HG02884 (cell line): ENCODE data around the gene ATXN7.

Experiments used
- ATAC-seq: cut with Tn5 transposase; IDR thresholded peaks from one replicate; pipeline ENCODE4 v1.9.1; 2021; ENCODE audit warnings: mild to moderate bottlenecking, moderate library complexity; ENCODE audit not compliant: unreplicated experiment

Gene ATXN7

DNA sequence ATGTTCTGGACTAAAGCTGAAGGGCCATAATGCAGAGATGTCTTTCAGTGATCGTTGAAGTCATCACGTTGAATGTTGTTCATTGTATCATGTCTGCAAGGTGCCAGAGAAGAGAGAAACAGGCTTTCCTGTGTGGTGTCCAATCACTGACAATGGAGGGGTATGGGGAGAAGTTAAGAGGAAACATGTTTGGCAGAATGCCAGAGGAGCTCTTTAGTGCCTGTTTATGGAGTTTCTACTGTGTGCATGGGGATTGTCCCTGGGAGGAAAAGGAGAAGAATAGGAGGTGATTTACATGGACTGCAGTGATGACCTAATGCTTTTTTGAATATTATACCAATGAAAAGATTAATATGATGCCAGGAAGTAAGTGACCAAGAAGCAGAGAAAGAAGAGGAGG, 36.8 kb downstream of the ATXN7 start:
- no peak for ATAC-seq

DNA sequence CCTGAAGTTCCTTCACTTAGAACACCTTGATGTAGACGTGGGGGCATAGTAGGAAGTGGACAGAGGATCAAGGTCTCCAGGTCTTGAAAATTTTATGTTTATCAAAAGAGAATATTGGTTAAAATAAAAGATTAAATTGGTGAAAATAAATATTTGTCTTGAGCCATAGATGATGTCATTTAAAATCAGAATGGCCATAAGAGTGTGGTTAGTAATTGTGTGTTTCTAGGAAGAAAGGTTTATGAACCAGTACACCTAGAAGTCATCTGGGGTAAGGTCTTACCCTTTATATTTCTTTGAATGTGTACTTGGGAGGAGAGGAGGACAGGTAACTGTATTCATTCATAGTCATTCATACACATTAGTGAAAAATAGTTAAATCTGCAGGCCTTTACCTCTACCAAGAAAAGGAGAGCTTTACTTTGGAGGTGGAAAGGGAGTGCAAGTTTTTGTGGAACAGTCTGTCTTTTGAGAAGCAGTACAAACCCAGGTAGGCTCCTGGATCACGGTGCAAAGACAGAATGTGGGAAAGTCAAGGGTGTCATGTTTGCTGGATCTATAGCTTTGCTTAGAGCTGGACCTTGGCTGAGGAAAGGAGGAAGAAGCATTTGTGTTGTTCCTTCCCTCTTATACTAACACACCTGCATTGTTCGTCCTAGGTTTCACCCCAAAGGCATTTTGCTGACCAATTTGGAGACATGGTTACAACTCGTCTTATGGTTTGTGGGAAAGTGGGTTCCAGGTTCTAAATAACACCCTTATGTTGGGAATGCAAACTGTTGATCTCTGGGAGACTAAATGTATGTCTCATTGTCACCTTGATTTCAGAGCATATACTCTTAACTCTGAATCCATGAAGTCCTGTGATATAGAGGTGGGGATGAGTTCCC, 42.3 kb downstream of the ATXN7 start:
- no peak for ATAC-seq

DNA sequence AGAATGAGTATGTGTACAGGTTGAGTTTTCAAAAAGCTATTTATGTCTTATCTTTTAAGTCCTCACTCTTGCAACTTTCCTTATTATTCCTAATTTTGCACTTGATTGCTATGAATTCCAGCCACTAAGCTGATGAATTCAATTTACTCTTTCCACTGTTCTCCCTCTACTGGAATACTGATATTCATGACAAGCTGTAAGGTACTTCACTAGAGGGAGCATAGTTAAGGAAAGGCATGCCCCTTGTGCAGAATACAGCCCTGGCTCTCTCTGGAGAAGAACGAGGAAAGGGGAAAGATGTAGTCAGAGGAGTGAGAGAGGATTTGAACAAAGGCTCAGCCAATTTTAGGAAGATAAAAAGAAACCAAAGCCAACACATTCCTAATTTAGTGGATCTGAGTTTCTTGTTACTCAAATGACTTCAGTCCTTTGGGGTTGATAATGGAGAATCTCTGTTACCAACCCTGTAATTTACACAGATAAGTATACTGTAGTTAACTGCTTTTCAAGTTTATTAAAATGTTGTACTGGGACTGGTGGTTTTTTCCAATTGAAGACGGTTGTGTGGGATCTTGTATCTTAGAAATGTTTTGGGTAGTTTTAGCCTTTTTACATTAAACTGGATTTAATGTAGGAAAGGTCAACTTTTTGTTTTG, 44.5 kb downstream of the ATXN7 start:
- no peak for ATAC-seq

DNA sequence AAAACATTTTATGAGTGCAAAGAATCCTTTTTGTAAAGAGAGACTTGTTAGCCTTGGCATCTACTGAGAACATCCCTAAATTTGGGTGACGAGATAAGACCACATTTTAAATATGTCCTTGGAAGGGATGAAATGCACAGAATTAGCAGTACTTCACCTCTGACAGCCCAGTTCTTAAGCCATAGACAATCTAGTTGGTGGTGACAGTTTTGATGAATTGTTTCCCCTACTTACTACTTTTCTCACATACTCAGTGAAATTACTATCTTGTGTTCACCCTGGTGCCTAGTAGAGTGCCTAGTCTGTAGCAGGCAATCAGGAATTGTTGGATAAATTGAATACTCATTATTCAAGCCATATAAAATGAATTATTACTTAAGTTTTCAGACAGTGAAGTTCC, 45.1 kb downstream of the ATXN7 start:
- no peak for ATAC-seq

DNA sequence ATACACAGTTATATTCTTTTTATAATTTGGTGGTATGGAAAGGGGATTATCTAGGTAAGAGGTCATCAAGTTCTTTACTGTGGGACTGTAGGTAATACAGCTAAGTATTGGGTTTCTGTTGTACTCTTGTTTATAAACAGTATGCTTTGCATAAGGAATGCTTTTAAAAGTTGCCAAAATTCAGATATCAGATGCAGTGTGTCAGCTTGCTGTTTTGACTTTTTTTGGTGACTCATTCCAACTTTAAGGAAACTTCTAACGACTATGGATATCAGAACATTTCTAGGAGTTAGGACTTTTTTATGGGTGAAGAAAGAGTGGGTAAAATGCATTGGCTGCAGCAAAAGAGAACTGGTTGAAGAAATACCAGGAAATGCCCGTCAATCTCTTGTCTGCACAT, 45.8 kb downstream of the ATXN7 start:
- no peak for ATAC-seq

DNA sequence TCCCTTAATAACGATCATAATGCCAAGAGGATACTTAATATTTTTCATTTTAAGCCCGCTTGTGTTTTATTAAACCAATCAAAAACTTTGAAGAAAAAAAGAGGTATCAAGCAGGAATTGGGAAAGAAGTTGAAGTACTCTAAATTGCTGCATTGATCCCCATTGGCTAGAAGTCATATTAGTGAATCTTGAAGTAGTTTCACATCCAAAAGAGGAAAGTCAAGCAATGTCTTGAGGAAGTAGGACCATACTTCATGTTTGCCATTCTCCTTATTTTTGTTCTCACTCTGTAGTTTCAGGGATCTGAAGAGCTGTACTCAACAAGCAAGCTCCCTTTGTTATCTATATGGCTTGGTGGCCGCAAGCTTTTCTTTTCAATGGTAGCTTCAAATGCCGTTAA, 46.3 kb downstream of the ATXN7 start:
- no peak for ATAC-seq

DNA sequence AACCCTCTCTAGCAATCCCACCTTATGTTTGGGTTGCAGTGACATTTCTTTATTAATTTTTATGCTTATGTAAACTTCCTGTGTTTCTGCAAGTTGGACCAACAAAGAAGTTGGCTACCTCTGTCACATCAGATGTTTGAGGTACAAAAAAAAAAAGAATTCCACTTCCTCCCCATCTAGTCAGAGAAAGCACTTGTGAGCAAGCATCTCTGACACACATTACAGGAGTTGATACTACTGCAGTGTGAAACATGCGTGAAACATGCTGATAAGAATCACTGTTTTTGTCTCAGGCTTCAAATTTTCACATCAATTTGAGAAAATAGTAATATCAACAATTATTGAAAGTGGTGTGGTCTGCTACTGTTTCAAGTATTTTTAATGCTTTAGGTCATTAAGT, 47.2 kb downstream of the ATXN7 start:
- ATAC-seq, result no peak

DNA sequence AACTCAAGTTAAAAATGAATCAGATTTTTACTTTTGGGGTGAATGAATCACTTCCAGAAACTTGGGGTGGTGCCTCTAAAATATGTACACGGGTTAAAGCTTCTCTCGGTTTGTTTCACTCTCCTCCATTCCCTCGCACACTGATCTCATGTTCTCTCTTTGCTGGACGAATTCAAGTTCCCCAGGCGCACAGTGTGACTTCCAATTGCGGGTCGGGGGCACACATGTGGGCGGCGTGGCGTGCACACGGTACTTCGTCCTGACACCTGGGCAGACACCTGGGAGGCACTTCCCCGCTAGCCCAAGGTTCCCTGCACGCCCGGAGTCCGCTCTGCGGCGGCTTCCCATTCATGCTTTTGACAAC, 47.8 kb downstream of the ATXN7 start:
- peak; percentile 25 for ATAC-seq

DNA sequence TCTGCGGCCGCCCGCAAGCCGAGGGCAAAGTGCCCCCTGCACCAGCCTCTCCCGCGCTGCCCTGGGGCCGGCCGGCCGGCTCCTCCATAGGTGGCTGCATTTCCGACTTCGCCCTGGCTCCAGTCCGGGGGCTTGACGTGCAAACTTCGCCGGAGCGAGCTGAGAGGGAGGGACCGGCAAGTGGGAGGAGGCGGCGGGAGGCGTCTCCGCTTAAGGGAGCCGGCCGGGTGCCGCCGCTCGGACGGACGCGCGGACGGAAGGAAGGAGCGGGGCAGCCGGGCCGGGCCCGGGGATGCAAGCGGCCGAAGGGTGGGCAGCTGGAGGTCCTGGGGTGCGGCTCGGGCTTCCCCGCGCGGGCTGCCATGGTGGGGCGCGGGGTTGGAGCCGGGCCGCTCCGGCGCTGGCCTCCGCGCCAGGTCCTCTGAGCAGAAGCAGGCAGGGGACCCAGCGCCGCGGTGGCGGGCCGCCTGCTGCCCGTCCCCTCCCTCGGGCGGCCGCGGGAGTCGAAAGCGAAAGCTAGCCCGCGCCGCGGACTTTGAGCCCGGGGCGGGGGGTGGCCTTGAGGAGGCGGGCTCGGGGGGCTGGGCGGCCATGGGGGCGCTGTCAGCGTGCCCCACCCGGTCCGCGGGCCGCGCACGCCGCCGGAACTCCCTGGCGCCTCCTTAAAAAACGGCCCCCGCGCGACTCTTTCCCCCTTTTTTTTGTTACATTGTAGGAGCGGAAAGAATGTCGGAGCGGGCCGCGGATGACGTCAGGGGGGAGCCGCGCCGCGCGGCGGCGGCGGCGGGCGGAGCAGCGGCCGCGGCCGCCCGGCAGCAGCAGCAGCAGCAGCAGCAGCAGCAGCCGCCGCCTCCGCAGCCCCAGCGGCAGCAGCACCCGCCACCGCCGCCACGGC, 48.5 kb downstream of the ATXN7 start, which contains the start of gene SCAANT1:
TSS of gene SCAANT1 (minus strand) at position 511 of the 895 bp plus-strand sequence.
- peak; percentile 75 for ATAC-seq

DNA sequence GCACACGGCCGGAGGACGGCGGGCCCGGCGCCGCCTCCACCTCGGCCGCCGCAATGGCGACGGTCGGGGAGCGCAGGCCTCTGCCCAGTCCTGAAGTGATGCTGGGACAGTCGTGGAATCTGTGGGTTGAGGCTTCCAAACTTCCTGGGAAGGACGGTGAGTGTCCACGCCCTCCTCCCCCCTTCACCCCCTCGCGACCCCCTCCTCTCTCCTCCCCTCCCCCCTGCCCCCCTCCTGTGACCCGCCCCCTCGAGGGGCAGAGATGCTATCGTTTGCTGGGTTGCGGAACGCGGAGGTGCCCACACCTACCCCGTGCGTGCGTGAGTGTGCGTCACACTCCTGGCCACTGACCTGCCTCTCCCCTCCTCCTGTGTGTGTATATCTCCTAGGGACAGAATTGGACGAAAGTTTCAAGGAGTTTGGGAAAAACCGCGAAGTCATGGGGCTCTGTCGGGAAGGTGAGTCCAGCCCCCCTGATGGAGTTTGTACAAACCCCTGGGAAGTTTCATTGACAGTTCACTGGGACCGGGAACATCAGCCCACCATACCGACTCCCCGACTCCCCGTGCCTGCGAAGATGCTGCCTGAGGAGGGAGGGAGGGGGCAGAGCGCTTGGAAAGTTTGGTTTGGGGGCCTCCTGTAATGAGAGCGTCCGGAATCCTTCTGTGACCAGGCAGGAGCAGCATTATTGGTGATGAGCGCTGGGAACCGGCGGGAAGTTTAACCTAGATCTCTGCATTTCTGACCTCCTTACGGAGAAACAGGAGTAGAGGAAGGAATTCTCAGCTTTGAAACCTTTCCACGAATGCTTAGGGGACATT, 49.3 kb downstream of the ATXN7 start:
- peak; percentile 11 for ATAC-seq

DNA sequence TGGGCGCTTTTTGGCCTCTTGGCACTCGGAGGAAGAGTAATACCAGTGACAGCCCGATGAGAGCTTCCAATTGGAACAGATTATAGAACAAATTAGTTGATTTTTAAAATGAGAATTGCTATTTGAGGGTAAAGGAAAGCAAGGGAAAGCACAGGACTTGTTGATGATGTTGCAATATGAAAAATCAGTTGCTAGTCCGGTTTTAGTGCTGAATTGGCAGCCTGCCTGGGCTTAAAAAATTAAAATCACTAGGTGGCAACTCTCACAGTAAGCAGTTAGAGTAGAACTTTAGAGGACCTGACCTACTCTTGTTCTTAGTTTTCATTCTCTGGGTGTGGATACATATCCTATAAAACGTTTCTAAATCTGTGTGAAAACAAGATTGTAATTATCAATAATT, 50.6 kb downstream of the ATXN7 start:
- ATAC-seq, result no peak

DNA sequence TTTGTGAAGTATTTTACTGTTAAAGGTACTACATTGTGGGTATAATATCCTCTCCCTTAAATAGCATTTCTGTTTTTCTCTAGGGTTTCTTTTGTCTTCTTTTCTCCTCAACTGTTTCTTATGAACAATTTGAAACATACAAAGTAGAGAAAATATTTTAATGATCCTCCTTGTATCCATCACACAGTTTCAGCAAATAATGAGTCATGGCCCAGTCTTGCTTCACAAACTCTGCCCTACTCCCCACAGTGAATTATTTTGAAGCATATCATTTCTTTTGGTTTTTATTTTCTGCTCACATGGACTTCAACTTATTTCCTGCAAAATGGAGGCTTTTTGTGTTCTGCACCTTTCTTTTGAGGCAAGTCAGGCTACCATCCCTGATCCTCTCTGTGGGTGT, 54.7 kb downstream of the ATXN7 start:
- ATAC-seq, result no peak

DNA sequence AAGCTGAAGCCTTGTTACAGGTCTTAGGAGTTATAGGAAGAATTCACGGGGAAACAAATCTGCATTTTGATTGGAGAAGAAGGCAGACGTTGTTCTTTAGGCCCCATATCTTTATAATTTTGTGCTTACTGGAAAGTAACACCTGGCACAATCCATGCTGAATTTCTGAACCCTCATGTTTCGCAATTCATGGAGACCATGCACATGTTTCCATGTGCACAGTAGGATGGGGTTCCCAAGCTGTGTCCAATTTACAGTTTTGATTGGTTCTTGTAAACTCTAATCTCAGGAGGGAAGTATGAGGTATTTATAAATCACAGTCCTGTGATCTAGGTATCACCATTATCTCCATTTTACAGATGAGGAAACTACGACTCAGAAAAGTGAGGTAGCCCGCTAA, 56.3 kb downstream of the ATXN7 start:
- ATAC-seq, result no peak

DNA sequence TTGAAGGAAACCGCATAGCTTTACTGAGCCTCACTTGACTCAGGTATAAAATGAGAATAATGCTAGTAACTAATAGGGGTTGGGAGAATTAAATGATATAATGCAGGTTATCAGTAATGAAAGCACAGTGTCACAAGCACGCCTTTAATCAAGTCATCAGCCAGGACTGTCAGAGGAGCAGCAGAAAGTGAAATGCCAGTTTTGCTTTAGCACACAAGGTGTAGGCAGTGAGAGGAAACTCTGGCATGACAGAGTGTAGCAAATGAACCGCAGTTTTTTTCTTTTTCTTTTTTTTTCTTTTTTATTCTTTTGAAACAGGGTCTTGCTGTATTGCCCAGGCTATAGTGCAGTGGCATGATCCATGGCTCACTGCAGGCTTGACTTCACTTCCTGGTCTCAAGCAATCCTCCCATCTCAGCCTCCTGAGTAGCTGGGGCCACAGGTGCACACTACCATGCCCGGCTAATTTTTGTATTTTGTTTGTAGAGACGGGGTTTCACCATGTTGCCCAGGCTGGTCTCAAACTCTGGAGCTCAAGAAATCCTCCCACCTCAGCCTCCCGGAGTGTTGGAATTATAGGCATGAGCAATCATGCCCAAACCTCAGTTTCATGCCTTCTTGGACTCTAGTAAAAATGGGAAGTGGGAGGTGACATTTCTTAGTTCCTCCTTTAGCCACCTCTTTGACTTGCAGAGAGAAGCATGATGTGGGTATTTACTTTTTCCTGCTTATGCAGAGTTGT, 58.2 kb downstream of the ATXN7 start:
- ATAC-seq, result peak; percentile 88

DNA sequence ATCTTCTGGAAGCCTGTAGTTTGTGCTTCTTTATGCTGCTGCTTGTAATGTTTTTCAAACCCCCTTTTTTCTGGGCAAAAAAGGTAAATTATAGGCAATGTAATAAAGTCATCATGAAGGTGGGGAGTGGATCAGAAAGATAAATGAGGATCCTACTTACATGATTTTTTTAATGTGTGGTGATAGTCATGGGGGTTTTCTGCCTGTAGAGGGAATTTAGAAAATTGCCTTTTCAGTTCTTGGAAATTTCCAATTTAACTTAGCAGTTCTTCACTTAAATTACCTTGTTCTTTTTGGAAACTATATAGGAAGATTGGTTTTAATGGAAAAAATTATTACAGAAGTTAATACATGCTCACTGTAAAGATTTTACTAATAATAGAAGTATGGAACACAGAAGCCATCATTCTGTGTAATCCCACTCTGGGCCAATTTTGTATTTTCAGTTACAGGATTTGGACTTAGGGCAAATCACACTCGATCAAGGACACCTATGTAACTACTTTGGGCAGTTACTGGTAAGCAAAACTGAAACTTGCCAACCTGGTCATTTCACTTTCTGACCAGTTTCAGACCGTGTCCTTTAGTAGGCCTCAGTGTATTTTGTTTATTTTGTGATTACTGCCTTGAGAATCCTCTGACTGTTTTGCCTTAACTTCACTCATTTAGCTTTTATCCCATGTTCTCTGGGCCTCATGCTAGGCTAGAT, 59.0 kb downstream of the ATXN7 start:
- peak; percentile 5 for ATAC-seq

DNA sequence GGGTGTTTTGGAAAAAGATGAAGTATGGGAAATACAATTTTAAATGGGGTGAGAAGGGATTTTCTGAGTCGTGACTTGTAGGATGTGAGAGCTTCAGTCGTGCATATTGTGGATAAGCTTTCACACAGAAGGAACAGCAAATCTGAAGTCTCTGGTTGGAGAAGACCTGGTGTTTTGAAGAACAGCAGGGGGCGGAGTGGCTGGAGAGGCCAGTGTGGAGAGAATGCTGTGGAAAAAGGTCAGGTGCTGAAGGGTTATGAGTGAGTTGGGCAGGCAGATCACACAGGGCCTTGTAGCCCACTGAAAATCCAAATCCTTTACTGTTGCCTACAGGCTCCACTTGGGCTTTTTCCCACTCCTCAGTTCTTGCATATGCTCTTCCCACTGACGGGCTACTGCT, 62.6 kb downstream of the ATXN7 start:
- ATAC-seq, result no peak

DNA sequence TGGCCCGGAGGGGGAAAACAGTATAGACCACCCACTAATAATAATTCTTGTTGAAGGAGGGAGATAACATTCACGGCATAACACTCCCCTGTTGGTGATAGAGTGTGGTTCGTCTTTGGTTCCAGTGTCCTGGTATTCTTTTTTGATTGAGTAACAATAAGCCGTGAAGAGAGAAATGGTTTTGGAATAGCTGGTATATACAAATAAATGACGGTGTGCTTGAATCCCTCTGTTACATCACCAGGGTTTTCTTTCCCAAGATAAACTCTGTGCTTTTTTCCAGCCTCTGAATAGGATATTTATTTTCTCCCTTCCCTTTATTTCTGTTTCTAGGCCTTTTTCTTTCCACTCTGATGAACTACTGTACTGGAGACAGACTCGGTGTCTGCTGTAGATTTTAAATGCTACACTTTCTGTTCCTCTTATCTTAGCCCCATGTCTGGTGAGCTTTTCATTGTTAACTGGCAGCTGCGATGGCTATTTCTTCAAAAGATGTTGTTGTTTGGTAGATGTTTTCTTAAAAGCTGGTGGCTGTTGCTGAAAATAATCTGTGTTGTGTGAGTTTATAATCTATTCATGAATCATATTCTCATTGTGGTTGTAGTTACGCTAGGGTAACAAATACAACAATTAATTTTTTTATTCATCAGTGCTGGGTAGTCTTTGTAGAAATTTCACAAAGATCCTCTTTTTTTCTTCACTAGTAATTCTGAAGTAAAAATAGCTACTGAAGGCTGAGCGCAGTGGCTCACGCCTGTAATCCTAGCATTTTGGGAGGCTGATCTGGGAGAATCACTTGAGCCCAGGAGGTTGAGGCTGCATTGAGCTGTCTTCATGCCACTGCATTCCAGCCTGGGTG, 64.0 kb downstream of the ATXN7 start:
- ATAC-seq, result peak; percentile 89

DNA sequence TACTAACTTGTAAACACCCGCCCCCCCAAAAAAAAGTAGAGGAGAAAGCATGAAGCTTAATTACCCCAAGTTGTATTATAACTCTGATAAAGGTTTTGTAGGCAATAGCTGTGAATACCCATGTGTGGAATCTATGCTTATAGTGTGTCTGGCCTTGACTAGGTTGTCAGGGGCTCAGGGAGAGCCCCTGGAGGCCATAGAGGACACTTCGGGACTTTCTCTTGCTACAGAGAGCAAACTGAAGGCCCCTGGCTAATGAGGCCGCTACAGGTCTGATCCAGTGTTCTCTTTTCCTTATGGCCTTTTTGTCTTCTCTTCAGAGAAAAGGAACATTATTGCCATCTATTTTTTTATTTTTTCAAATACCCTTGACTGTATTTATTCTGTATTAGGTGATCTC, 67.6 kb downstream of the ATXN7 start:
- ATAC-seq, result no peak
